RPMI8226 (cell line): ENCODE results near the gene MROH7.

ENCODE experiments used
- DNase-seq: peaks from one replicate; pipeline ENCODE4 v3.0.0-alpha.2; 2015

MROH7 gene

GRCh38 chr1:54701066-54701465, 59.5 kb downstream of the MROH7 start:
- DNase-seq = no peak

- DNase-seq = no peak
These were observed 60.4 kb downstream of the MROH7 start for GRCh38 chr1:54701996-54702395.

- no peak for DNase-seq
These were observed 61.9 kb downstream of the MROH7 start for GRCh38 chr1:54703471-54703870.

- DNase-seq = no peak
These were observed 63.6 kb downstream of the MROH7 start for GRCh38 chr1:54705153-54705552.

GRCh38 chr1:54706419-54706818, 64.8 kb downstream of the MROH7 start:
- DNase-seq = no peak

- DNase-seq = no peak
These were observed 66.8 kb downstream of the MROH7 start for GRCh38 chr1:54708385-54708784.

- DNase-seq = no peak
These were observed 68.1 kb downstream of the MROH7 start for GRCh38 chr1:54709547-54710292.

GRCh38 chr1:54710434-54710833, 68.8 kb downstream of the MROH7 start:
- no peak for DNase-seq

- no peak for DNase-seq
These were observed 69.3 kb downstream of the MROH7 start for GRCh38 chr1:54710841-54711240.

- DNase-seq = no peak
These were observed 70.0 kb downstream of the MROH7 start for GRCh38 chr1:54711536-54711935.

- DNase-seq = no peak
These were observed 73.4 kb downstream of the MROH7 start for GRCh38 chr1:54714881-54715492.

GRCh38 chr1:54715493-54716298, 74.1 kb downstream of the MROH7 start, which contains the start of gene TTC4:
Gene TTC4, plus strand, starts transcription at chr1:54715861. Its CDS starts 48 bp downstream, at chr1:54715909.
- DNase-seq = peak; percentile 94

GRCh38 chr1:54716299-54717047, 74.9 kb downstream of the MROH7 start:
- no peak for DNase-seq

- no peak for DNase-seq
These were observed 80.1 kb downstream of the MROH7 start for GRCh38 chr1:54721719-54722118.

GRCh38 chr1:54723985-54724384, 82.4 kb downstream of the MROH7 start:
- no peak for DNase-seq

- DNase-seq = no peak
These were observed 83.2 kb downstream of the MROH7 start for GRCh38 chr1:54724771-54725170.

GRCh38 chr1:54728027-54728426, 86.4 kb downstream of the MROH7 start:
- no peak for DNase-seq

- DNase-seq = no peak
These were observed 95.1 kb downstream of the MROH7 start for GRCh38 chr1:54736685-54737084.

GRCh38 chr1:54738244-54738643, 96.7 kb downstream of the MROH7 start:
- DNase-seq = no peak

GRCh38 chr1:54741531-54741930, 99.9 kb downstream of the MROH7 start:
- DNase-seq = no peak

GRCh38 chr1:54742282-54742681, 100.7 kb downstream of the MROH7 start:
- no peak for DNase-seq

GRCh38 chr1:54743416-54744226, 102.0 kb downstream of the MROH7 start:
- no peak for DNase-seq
